ENCODE data around the gene BCAN.

BCAN gene

GRCh38 chr1:156667968-156668709 lies 26.2 kb downstream of the BCAN start:
- TF ChIP-seq POLR2AphosphoS5 (IDR thresholded peaks at IDR 0.05; ENCODE audit: low read depth, low read length) = 0 out of 2 replicates have a peak, but pooled peaks have one; percentile 20
- no peak for TF ChIP-seq TAF1 (IDR thresholded peaks at IDR 0.05; ENCODE audit: borderline replicate concordance, insufficient read depth, low read length)
- TF ChIP-seq SIN3A (IDR thresholded peaks at IDR 0.05; ENCODE audit: borderline replicate concordance, insufficient read depth, low read length) = peak; percentile 6; the same call in 1 of the 2 replicates

DNA sequence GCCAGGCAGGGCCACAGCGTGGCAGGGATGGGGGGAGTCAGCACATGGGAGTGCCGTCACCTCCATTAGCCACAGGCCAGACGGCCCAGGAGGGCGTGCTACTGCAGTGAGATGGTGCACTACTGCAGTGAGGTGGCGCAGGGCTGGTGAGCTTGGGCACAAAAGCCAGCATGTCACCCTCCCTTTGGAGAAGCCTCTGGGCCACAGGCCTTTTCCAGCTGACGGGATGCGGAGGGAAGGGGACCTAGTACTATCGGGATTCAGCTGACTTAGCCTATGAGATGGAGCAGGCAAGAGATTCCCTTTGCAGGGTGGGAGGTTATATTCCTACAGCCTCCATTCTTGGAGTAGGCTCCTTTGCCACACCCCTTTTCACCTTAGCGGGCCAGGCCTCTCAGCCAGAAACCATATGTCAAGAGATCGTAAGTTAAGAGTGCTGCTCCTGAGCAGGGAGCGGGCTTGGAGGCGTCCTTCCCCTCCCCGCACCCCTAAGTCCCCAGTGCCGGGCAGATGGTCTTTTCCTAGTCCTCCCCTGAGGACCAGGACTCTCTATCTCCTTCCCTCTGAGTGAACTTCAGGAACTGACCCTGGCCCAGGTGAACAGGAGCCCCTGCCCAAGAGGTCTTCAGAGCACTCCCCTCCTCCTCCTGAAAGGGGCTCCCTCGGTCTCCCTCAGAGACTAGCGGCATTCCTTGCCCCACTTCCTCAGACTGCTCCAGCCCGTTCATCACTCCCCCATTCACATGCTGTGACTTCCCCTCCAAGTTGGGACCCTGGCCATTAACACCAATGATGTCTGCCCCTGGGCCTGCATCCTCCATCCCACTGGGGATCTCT lies 27.1 kb downstream of the BCAN start:
- TF ChIP-seq TAF1 (IDR thresholded peaks at IDR 0.05; ENCODE audit: borderline replicate concordance, insufficient read depth, low read length) = no peak
- 0 out of 2 replicates have a peak, but pooled peaks have one; percentile 5 for TF ChIP-seq POLR2AphosphoS5 (IDR thresholded peaks at IDR 0.05; ENCODE audit: low read depth, low read length)

DNA sequence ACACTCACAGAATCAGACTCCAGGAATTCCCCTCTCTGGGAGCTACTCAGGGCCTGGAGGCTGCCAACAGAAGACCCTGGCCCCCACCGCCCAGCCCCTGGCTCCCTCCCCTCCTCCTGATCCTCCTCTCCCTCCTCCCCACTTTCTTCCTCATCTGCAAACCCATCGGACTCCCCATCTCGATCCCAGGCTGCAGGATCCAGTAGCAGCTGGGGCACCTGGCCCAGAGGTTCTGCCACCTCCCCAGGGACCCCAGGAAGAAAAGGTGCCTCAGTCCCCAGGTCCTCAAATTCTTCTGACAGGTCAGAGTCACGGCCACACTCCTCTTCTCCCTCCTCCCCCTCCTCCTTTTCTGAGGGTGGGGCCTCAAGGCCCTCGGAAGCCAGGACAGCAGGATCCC lies 27.9 kb downstream of the BCAN start:
- no peak for TF ChIP-seq SIN3A (IDR thresholded peaks at IDR 0.05; ENCODE audit: borderline replicate concordance, insufficient read depth, low read length)
- TF ChIP-seq TAF1 (IDR thresholded peaks at IDR 0.05; ENCODE audit: borderline replicate concordance, insufficient read depth, low read length) = no peak
- TF ChIP-seq FOXP2 (optimal IDR thresholded peaks at IDR 0.05; ENCODE audit: borderline replicate concordance, extremely low read depth, extremely low read length, insufficient read depth) = no peak
- no peak; the same call in 1 of the 2 replicates for TF ChIP-seq POLR2AphosphoS5 (IDR thresholded peaks at IDR 0.05; ENCODE audit: low read depth, low read length)
- TF ChIP-seq REST (IDR thresholded peaks at IDR 0.05; ENCODE audit: insufficient read depth in 1 of 2, low read depth in 2 of 2, low read length in 2 of 2) = no peak

DNA sequence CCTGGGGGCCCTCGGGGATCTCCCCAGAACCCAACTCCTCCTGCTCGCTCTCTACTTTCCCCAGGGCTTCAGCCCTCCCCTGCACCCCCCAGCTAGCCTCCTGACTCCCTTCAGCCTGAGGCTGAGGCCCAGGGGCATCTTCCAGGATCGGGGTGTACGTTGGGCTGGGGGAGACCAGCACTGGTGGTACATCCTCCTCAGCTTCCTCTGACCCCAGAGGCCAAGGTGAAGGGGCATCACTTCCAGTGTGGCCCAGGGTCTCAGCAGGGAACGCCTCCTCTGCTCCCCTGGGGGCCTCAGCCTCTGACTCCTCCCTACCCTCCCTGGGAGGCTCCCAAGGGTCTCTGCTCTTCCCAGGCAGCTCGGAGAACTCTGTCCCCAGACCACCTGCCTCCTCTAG lies 28.4 kb downstream of the BCAN start:
- TF ChIP-seq REST (IDR thresholded peaks at IDR 0.05; ENCODE audit: insufficient read depth in 1 of 2, low read depth in 2 of 2, low read length in 2 of 2) (no peak), POLR2AphosphoS5 (IDR thresholded peaks at IDR 0.05; ENCODE audit: low read depth, low read length) (no peak), FOXP2 (optimal IDR thresholded peaks at IDR 0.05; ENCODE audit: borderline replicate concordance, extremely low read depth, extremely low read length, insufficient read depth) (no peak), TAF1 (IDR thresholded peaks at IDR 0.05; ENCODE audit: borderline replicate concordance, insufficient read depth, low read length) (no peak), SIN3A (IDR thresholded peaks at IDR 0.05; ENCODE audit: borderline replicate concordance, insufficient read depth, low read length) (no peak)

- no peak for TF ChIP-seq REST (IDR thresholded peaks at IDR 0.05; ENCODE audit: insufficient read depth in 1 of 2, low read depth in 2 of 2, low read length in 2 of 2)
- no peak for TF ChIP-seq SIN3A (IDR thresholded peaks at IDR 0.05; ENCODE audit: borderline replicate concordance, insufficient read depth, low read length)
- no peak for TF ChIP-seq FOXP2 (optimal IDR thresholded peaks at IDR 0.05; ENCODE audit: borderline replicate concordance, extremely low read depth, extremely low read length, insufficient read depth)
- TF ChIP-seq TAF1 (IDR thresholded peaks at IDR 0.05; ENCODE audit: borderline replicate concordance, insufficient read depth, low read length) = no peak
- TF ChIP-seq POLR2AphosphoS5 (IDR thresholded peaks at IDR 0.05; ENCODE audit: low read depth, low read length) = no peak
Measured at GRCh38 chr1:156670791-156671190, 28.9 kb downstream of the BCAN start.
